ENCODE data around the gene HES2.

- TF ChIP-seq, protein P1, sequence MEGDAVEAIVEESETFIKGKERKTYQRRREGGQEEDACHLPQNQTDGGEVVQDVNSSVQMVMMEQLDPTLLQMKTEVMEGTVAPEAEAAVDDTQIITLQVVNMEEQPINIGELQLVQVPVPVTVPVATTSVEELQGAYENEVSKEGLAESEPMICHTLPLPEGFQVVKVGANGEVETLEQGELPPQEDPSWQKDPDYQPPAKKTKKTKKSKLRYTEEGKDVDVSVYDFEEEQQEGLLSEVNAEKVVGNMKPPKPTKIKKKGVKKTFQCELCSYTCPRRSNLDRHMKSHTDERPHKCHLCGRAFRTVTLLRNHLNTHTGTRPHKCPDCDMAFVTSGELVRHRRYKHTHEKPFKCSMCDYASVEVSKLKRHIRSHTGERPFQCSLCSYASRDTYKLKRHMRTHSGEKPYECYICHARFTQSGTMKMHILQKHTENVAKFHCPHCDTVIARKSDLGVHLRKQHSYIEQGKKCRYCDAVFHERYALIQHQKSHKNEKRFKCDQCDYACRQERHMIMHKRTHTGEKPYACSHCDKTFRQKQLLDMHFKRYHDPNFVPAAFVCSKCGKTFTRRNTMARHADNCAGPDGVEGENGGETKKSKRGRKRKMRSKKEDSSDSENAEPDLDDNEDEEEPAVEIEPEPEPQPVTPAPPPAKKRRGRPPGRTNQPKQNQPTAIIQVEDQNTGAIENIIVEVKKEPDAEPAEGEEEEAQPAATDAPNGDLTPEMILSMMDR (IDR thresholded peaks at IDR 0.05): no peak
- TF ChIP-seq EP300 (IDR thresholded peaks at IDR 0.05): no peak
These were observed 48.3 kb upstream of the HES2 start for GRCh38 chr1:6467744-6468688.

All from stomach (tissue), 4 donors.